Spleen (tissue), 11 donors: ENCODE data around the gene SRCIN1. TPM values are rescaled to one million over a fixed set of nuclear protein-coding genes. Genes with fewer than 3 reads are reported as not detected.

ENCODE experiments used
- DNase-seq: peaks from one replicate; pipeline ENCODE4 v3.0.0-alpha.2; 2020
- H3K27ac ChIP-seq, 8 donors: fragments of 200-600 bp; sonication (generic) in 7 of 8; 1 replicate in 4 of 8; 2 replicates in 4 of 8; pipeline versions ENCODE4 v1.5.0 to v1.8.0; 2016 to 2021; ENCODE audit warnings: inconsistent platforms in 4 of 8, mild to moderate bottlenecking in 4 of 8, moderate library complexity in 1 of 8
- H3K27me3 ChIP-seq, 7 donors: fragments of 200-600 bp; sonication (generic) in 6 of 7; replicated peaks in 1 of 7; 1 replicate in 4 of 7; 2 replicates in 3 of 7; pipeline versions ENCODE4 v1.5.0 to v1.8.0; 2016 to 2021; ENCODE audit warnings: inconsistent platforms in 3 of 7, mild to moderate bottlenecking in 1 of 7
- H3K36me3 ChIP-seq, 6 donors: fragments of 200-600 bp; sonication (generic) in 5 of 6; 1 replicate in 4 of 6; 2 replicates in 2 of 6; pipeline versions ENCODE4 v1.5.0 to v1.8.0; 2016 to 2021; ENCODE audit warnings: inconsistent platforms in 2 of 6
- H3K4me1 ChIP-seq, 6 donors: fragments of 200-600 bp; sonication (generic) in 5 of 6; 1 replicate in 3 of 6; 2 replicates in 3 of 6; pipeline versions ENCODE4 v1.5.0 to v1.8.0; 2016 to 2021; ENCODE audit warnings: inconsistent platforms in 3 of 6
- H3K4me3 ChIP-seq, 8 donors: fragments of 200-600 bp; sonication (generic) in 7 of 8; 1 replicate in 4 of 8; 2 replicates in 4 of 8; pipeline versions ENCODE4 v1.5.0 to v1.8.0; 2016 to 2021; ENCODE audit warnings: inconsistent platforms in 4 of 8, mild to moderate bottlenecking in 4 of 8, moderate library complexity in 2 of 8
- H3K9me3 ChIP-seq, 8 donors: fragments of 200-600 bp; sonication (generic) in 7 of 8; 1 replicate in 4 of 8; 2 replicates in 4 of 8; pipeline versions ENCODE4 v1.5.0 to v1.8.0; 2016 to 2021; ENCODE audit warnings: inconsistent platforms in 4 of 8
- CTCF ChIP-seq, 11 experiments: fragments of 200-600 bp in 7 of 11; fragments of 450-650 bp in 4 of 11; sonication (generic) in 4 of 11; IDR thresholded peaks in 8 of 11; conservative IDR thresholded peaks in 3 of 11; 1 replicate in 7 of 11; 2 replicates in 4 of 11; pipeline versions ENCODE4 v1.4.0 to v1.8.0; 2016 to 2021; ENCODE audit warnings: antibody characterized with exemption in 11 of 11, inconsistent platforms in 4 of 11, mild to moderate bottlenecking in 1 of 11
- POLR2A ChIP-seq, 3 donors: fragments of 450-650 bp; IDR thresholded peaks; one replicate each; pipeline ENCODE4 v1.5.1; 2017; ENCODE audit warnings: antibody characterized with exemption in 3 of 3, mild to moderate bottlenecking in 1 of 3
- POLR2AphosphoS5 ChIP-seq, 3 donors: sonication (generic); formaldehyde crosslinking; IDR thresholded peaks; one replicate each; pipeline ENCODE4 v1.5.1; 2017; ENCODE audit warnings: antibody characterized with exemption in 3 of 3
- WGBS, 5 donors: extraction: QIAGEN DNeasy Blood & Tissue Kit in 3 of 5; methylation state at CpG; one replicate each; pipeline versions ENCODE4 v1.1.5 to v1.1.7; 2013 to 2018; 5-methylcytosine and 5-hydroxymethylcytosine counted together
- intact Hi-C: fragments of 100-400 bp; cut with DNase I; formaldehyde crosslinking; loops from one replicate; pipeline ENCODE4 v1.15.0; 2023; ENCODE audit warnings: low total_unique reads
- polyA plus RNA-seq, 3 donors: library from polyadenylated mRNA; stranded (reverse); fragments of 200-250 nt; gene quantifications; one replicate each; pipeline ENCODE4 v1.2.1, GENCODE V29; 2013
- total RNA-seq, 7 donors: library from RNA; depleted of rRNA in 3 of 7; stranded (reverse); fragments of >200 nt in 3 of 7; fragmentation: NEBNext Ultra II Directional in 4 of 7; extraction: Animal tissue kit (Norgen Biotek cat#: 25700) in 4 of 7; gene quantifications; one replicate each; pipeline versions ENCODE4 v1.1.0 to v1.2.1, GENCODE V29; 2016 to 2021
- donor health status: healthy with polysubstance abuse.
- donor health status: DM: no; HTN: no; CAD: no; lungs with moderate emphysema.
- donor health status: DM: no; HTN: no; CAD: no.
- donor health status: Bipolar disorder and iron deficiency.
- donor health status: healthy.
- donor health status: DM: no; HTN: no; CAD: no.
- donor health status: DM: yes; HTN: yes; CAD: no.

The SRCIN1 gene
- total and polyA plus RNA-seq, 10 donors = 0.32 to 3.5 (median 1.5) TPM

GRCh38 chr17:38611872-38612376, 6.2 kb upstream of the SRCIN1 start:
- Histone ChIP-seq H3K4me3 (no peak overlapping the region), H3K27me3 (peaks cover 5 to 80% (median 45%) of the 10 kb centered on the region in 7 donors)
- 87 to 93% (median 89%) methylated on average over 6 of the region's 6 CpGs for WGBS, 5 donors

GRCh38 chr17:38611070-38611786, 5.5 kb upstream of the SRCIN1 start:
- H3K27ac ChIP-seq = no peak overlapping the region
- DNase-seq = no peak
- 80 to 90% (median 85%) methylated on average over 11 of the region's 11 CpGs for WGBS, 5 donors
- no peak for TF ChIP-seq POLR2A (IDR thresholded peaks at IDR 0.05)
- no peak for TF ChIP-seq CTCF (IDR thresholded peaks at IDR 0.05 in 8 of 11, conservative IDR thresholded peaks at IDR 0.05 in 3 of 11)
- TF ChIP-seq POLR2AphosphoS5 (IDR thresholded peaks at IDR 0.05) = no peak
- no peaks in the 10 kb centered on the region for H3K36me3 ChIP-seq
- H3K9me3 ChIP-seq = peaks cover 0 to 9% (median 4%) of the 10 kb centered on the region in 8 donors
- intact Hi-C loops = no loop called here
- H3K27me3 ChIP-seq = peaks cover 6 to 87% (median 52%) of the 10 kb centered on the region in 7 donors
- no peak overlapping the region for H3K4me3 ChIP-seq
- H3K4me1 ChIP-seq = peaks cover 0 to 13% (median 10%) of the 10 kb centered on the region in 6 donors

More at GRCh38 chr17:38611872-38612376, 6.2 kb upstream of the SRCIN1 start:
- Histone ChIP-seq H3K9me3 (peaks cover 0 to 9% (median 4%) of the 10 kb centered on the region in 8 donors), H3K4me1 (peaks cover 0 to 6% (median 3%) of the 10 kb centered on the region in 6 donors), H3K27ac (no peak overlapping the region), H3K36me3 (no peaks in the 10 kb centered on the region)
- TF ChIP-seq CTCF (IDR thresholded peaks at IDR 0.05 in 8 of 11, conservative IDR thresholded peaks at IDR 0.05 in 3 of 11) (no peak), POLR2AphosphoS5 (IDR thresholded peaks at IDR 0.05) (no peak), POLR2A (IDR thresholded peaks at IDR 0.05) (no peak)
- intact Hi-C loops = no loop called here
- DNase-seq = no peak

GRCh38 chr17:38609280-38610031, 3.7 kb upstream of the SRCIN1 start:
- Histone ChIP-seq H3K27ac (no peak overlapping the region), H3K4me3 (no peak overlapping the region), H3K27me3 (peaks cover 6 to 93% (median 63%) of the 10 kb centered on the region in 7 donors), H3K36me3 (no peaks in the 10 kb centered on the region), H3K4me1 (peaks cover 0 to 27% (median 19%) of the 10 kb centered on the region in 6 donors), H3K9me3 (peaks cover 0 to 9% (median 4%) of the 10 kb centered on the region in 8 donors)
- WGBS, 5 donors = 29 to 32% (median 30%) methylated on average over 9 of the region's 9 CpGs
- TF ChIP-seq CTCF (IDR thresholded peaks at IDR 0.05 in 8 of 11, conservative IDR thresholded peaks at IDR 0.05 in 3 of 11) = no peak
- TF ChIP-seq POLR2AphosphoS5 (IDR thresholded peaks at IDR 0.05) = no peak
- no peak for TF ChIP-seq POLR2A (IDR thresholded peaks at IDR 0.05)
- intact Hi-C loops = no loop called here
- DNase-seq = no peak

GRCh38 chr17:38608648-38609047, 2.9 kb upstream of the SRCIN1 start:
- Histone ChIP-seq H3K27ac (no peak overlapping the region), H3K4me1 (peaks cover 0 to 32% (median 19%) of the 10 kb centered on the region in 6 donors), H3K9me3 (peaks cover 0 to 9% (median 4%) of the 10 kb centered on the region in 8 donors), H3K36me3 (no peaks in the 10 kb centered on the region), H3K27me3 (peaks cover 6 to 94% (median 69%) of the 10 kb centered on the region in 7 donors), H3K4me3 (no peak overlapping the region)
- WGBS, 5 donors = 75 to 89% (median 83%) methylated on average over 4 of the region's 4 CpGs
- TF ChIP-seq CTCF (IDR thresholded peaks at IDR 0.05 in 8 of 11, conservative IDR thresholded peaks at IDR 0.05 in 3 of 11) (no peak), POLR2AphosphoS5 (IDR thresholded peaks at IDR 0.05) (no peak), POLR2A (IDR thresholded peaks at IDR 0.05) (no peak)
- no peak for DNase-seq
- intact Hi-C loops = no loop called here
